HUES6 (cell line): ENCODE results near the gene NPLOC4.

ENCODE experiments used
- H3K27ac ChIP-seq: 2 replicates; pipeline ENCODE4 v1.7.0; 2013; ENCODE audit warnings: low read depth, mild to moderate bottlenecking, low read length, inconsistent platforms
- H3K27me3 ChIP-seq: 2 replicates; pipeline ENCODE4 v1.6.1; 2013; ENCODE audit warnings: low read length; ENCODE audit not compliant: control insufficient read depth, insufficient read depth
- H3K36me3 ChIP-seq: 2 replicates; pipeline ENCODE4 v1.6.1; 2013; ENCODE audit warnings: low read length; ENCODE audit not compliant: control insufficient read depth, insufficient read depth
- H3K4me1 ChIP-seq: 2 replicates; pipeline ENCODE4 v1.6.1; 2013; ENCODE audit warnings: low read length; ENCODE audit not compliant: control insufficient read depth, insufficient read depth
- H3K4me3 ChIP-seq: 2 replicates; pipeline ENCODE4 v1.5.1; 2013; ENCODE audit warnings: low read depth, low read length
- H3K9ac ChIP-seq: one replicate; pipeline ENCODE4 v1.6.1; 2013; ENCODE audit warnings: mild to moderate bottlenecking, low read length
- H3K9me3 ChIP-seq: 2 replicates; pipeline ENCODE4 v1.6.1; 2013; ENCODE audit warnings: low read depth, low read length; ENCODE audit not compliant: control insufficient read depth, insufficient read depth

NPLOC4 gene

GRCh38 chr17:81647640-81648012, 10.7 kb upstream of the NPLOC4 start:
- Histone ChIP-seq H3K4me1 (peaks cover 20% of the 10 kb centered on the region), H3K4me3 (peak overlapping the region; percentile 48), H3K27ac (no peak overlapping the region), H3K36me3 (0 out of 2 replicates have a peak, but pooled peaks cover 3% of the 10 kb centered on the region), H3K9me3 (no peaks in the 10 kb centered on the region), H3K27me3 (peaks cover 24% of the 10 kb centered on the region), H3K9ac (no peak overlapping the region)

GRCh38 chr17:81646869-81647600, 10.1 kb upstream of the NPLOC4 start:
- H3K9me3 ChIP-seq: no peaks in the 10 kb centered on the region
- peaks cover 24% of the 10 kb centered on the region for H3K27me3 ChIP-seq
- 0 out of 2 replicates have a peak, but pooled peaks cover 3% of the 10 kb centered on the region for H3K36me3 ChIP-seq
- H3K9ac ChIP-seq: no peak overlapping the region
- H3K4me1 ChIP-seq: peaks cover 20% of the 10 kb centered on the region
- H3K27ac ChIP-seq: no peak overlapping the region
- H3K4me3 ChIP-seq: peak overlapping the region; percentile 48; the same call in 1 of the 2 replicates

GRCh38 chr17:81644976-81645952, 8.4 kb upstream of the NPLOC4 start:
- Histone ChIP-seq H3K4me1 (peaks cover 15% of the 10 kb centered on the region), H3K36me3 (0 out of 2 replicates have a peak, but pooled peaks cover 3% of the 10 kb centered on the region), H3K9ac (no peak overlapping the region), H3K4me3 (no peak overlapping the region), H3K9me3 (no peaks in the 10 kb centered on the region), H3K27me3 (peaks cover 24% of the 10 kb centered on the region), H3K27ac (no peak overlapping the region)

GRCh38 chr17:81644496-81644895, 7.6 kb upstream of the NPLOC4 start:
- Histone ChIP-seq H3K27me3 (peaks cover 24% of the 10 kb centered on the region), H3K4me3 (no peak overlapping the region), H3K27ac (no peak overlapping the region), H3K36me3 (0 out of 2 replicates have a peak, but pooled peaks cover 3% of the 10 kb centered on the region), H3K4me1 (peaks cover 15% of the 10 kb centered on the region), H3K9me3 (no peaks in the 10 kb centered on the region), H3K9ac (no peak overlapping the region)

GRCh38 chr17:81641825-81642489, 5.0 kb upstream of the NPLOC4 start:
- H3K4me3 ChIP-seq: no peak overlapping the region
- H3K27ac ChIP-seq: no peak overlapping the region
- no peak overlapping the region for H3K9ac ChIP-seq
- H3K36me3 ChIP-seq: 0 out of 2 replicates have a peak, but pooled peaks cover 3% of the 10 kb centered on the region
- peaks cover 4% of the 10 kb centered on the region for H3K27me3 ChIP-seq
- H3K4me1 ChIP-seq: peaks cover under 1% of the 10 kb centered on the region; the same call in 1 of the 2 replicates
- H3K9me3 ChIP-seq: no peaks in the 10 kb centered on the region

GRCh38 chr17:81640011-81640410, 3.1 kb upstream of the NPLOC4 start:
- H3K9ac ChIP-seq: no peak overlapping the region
- H3K4me3 ChIP-seq: no peak overlapping the region
- peaks cover 4% of the 10 kb centered on the region; the same call in 1 of the 2 replicates for H3K4me1 ChIP-seq
- peaks cover 4% of the 10 kb centered on the region; the same call in 1 of the 2 replicates for H3K36me3 ChIP-seq
- H3K27ac ChIP-seq: no peak overlapping the region
- no peaks in the 10 kb centered on the region for H3K9me3 ChIP-seq
- H3K27me3 ChIP-seq: no peaks in the 10 kb centered on the region

GRCh38 chr17:81638683-81639082, 1.8 kb upstream of the NPLOC4 start:
- peaks cover 4% of the 10 kb centered on the region; the same call in 1 of the 2 replicates for H3K4me1 ChIP-seq
- no peaks in the 10 kb centered on the region for H3K27me3 ChIP-seq
- peaks cover 4% of the 10 kb centered on the region; the same call in 1 of the 2 replicates for H3K36me3 ChIP-seq
- no peak overlapping the region for H3K4me3 ChIP-seq
- no peak overlapping the region for H3K27ac ChIP-seq
- no peaks in the 10 kb centered on the region for H3K9me3 ChIP-seq
- no peak overlapping the region for H3K9ac ChIP-seq

- peak overlapping the region; percentile 91 for H3K9ac ChIP-seq
- H3K27ac ChIP-seq: peak overlapping the region; percentile 82; the same call in 1 of the 2 replicates
- H3K4me1 ChIP-seq: peaks cover 4% of the 10 kb centered on the region; the same call in 1 of the 2 replicates
- H3K27me3 ChIP-seq: no peaks in the 10 kb centered on the region
- peaks cover 13% of the 10 kb centered on the region for H3K36me3 ChIP-seq
- H3K4me3 ChIP-seq: peak overlapping the region; percentile 96
- H3K9me3 ChIP-seq: no peaks in the 10 kb centered on the region
Measured at GRCh38 chr17:81635973-81636504, 873 bp downstream of the NPLOC4 start.

- Histone ChIP-seq H3K4me3 (peak overlapping the region; percentile 96), H3K27ac (no peak overlapping the region), H3K9ac (no peak overlapping the region)
Measured at GRCh38 chr17:81635431-81635830, 1.5 kb downstream of the NPLOC4 start.

GRCh38 chr17:81631482-81631881, 5.4 kb downstream of the NPLOC4 start:
- Histone ChIP-seq H3K9me3 (no peaks in the 10 kb centered on the region), H3K4me1 (peaks cover 4% of the 10 kb centered on the region; the same call in 1 of the 2 replicates), H3K9ac (no peak overlapping the region), H3K27ac (no peak overlapping the region), H3K4me3 (no peak overlapping the region), H3K27me3 (no peaks in the 10 kb centered on the region), H3K36me3 (peaks cover 47% of the 10 kb centered on the region)

More at GRCh38 chr17:81635431-81635830, 1.5 kb downstream of the NPLOC4 start:
- peaks cover 4% of the 10 kb centered on the region; the same call in 1 of the 2 replicates for H3K4me1 ChIP-seq
- no peaks in the 10 kb centered on the region for H3K9me3 ChIP-seq
- no peaks in the 10 kb centered on the region for H3K27me3 ChIP-seq
- H3K36me3 ChIP-seq: peaks cover 13% of the 10 kb centered on the region
